ENCODE measurements around the gene CHST9.

The CHST9 gene

DNA sequence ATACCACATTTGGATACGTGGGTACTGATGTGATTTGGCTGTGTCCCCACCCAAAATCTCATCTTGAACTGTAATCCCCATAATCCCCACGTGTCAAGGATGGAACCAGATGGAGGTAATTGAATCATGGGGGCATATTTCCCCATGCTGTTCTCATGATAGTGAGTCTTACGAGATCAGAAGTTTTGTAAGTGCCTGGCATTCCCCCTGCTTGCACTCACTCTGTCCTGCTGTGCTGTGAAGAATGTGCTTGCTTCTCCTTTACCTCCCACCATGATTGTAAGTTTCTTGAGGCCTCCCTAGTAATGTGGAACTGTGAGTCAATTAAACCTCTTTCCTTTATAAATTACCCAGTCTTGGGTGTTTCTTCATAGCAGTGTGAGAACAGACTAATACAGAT, 70.3 kb downstream of the CHST9 start:
- no peaks in the 10 kb centered on the region for H3K4me1 ChIP-seq (ENCODE audit: insufficient read depth, low read length)
- no peak for DNase-seq
- TF ChIP-seq, protein P1, sequence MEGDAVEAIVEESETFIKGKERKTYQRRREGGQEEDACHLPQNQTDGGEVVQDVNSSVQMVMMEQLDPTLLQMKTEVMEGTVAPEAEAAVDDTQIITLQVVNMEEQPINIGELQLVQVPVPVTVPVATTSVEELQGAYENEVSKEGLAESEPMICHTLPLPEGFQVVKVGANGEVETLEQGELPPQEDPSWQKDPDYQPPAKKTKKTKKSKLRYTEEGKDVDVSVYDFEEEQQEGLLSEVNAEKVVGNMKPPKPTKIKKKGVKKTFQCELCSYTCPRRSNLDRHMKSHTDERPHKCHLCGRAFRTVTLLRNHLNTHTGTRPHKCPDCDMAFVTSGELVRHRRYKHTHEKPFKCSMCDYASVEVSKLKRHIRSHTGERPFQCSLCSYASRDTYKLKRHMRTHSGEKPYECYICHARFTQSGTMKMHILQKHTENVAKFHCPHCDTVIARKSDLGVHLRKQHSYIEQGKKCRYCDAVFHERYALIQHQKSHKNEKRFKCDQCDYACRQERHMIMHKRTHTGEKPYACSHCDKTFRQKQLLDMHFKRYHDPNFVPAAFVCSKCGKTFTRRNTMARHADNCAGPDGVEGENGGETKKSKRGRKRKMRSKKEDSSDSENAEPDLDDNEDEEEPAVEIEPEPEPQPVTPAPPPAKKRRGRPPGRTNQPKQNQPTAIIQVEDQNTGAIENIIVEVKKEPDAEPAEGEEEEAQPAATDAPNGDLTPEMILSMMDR (IDR thresholded peaks at IDR 0.05; ENCODE audit: borderline replicate concordance, extremely low read depth, low read length, poor library complexity, severe bottlenecking): no peak
- TF ChIP-seq EZH2 (IDR thresholded peaks at IDR 0.05; ENCODE audit: borderline replicate concordance, low read depth, low read length, severe bottlenecking): no peak
- no peak overlapping the region for H3K9ac ChIP-seq (ENCODE audit: low read depth, low read length)
- H3K36me3 ChIP-seq (ENCODE audit: insufficient read depth, low read length): no peaks in the 10 kb centered on the region
- H3K27ac ChIP-seq (ENCODE audit: low read length): no peak overlapping the region
- no peak overlapping the region for H3K4me2 ChIP-seq (ENCODE audit: insufficient read depth, low read length)
- no peaks in the 10 kb centered on the region for H4K20me1 ChIP-seq (ENCODE audit: insufficient read depth, low read length)
- H2AFZ ChIP-seq (ENCODE audit: low read depth, low read length): no peak overlapping the region
- no peaks in the 10 kb centered on the region for H3K27me3 ChIP-seq (ENCODE audit: insufficient read depth, low read length, poor library complexity)
- H3K79me2 ChIP-seq (ENCODE audit: insufficient read depth, low read length): no peaks in the 10 kb centered on the region
- peaks cover 3% of the 10 kb centered on the region for H3K9me3 ChIP-seq (ENCODE audit: insufficient read depth, low read length, severe bottlenecking)
- H3K4me3 ChIP-seq (ENCODE audit: low read depth in 1 of 2, low read length in 2 of 2): no peak overlapping the region
- no peak for ATAC-seq (ENCODE audit: insufficient read depth, low read depth)

DNA sequence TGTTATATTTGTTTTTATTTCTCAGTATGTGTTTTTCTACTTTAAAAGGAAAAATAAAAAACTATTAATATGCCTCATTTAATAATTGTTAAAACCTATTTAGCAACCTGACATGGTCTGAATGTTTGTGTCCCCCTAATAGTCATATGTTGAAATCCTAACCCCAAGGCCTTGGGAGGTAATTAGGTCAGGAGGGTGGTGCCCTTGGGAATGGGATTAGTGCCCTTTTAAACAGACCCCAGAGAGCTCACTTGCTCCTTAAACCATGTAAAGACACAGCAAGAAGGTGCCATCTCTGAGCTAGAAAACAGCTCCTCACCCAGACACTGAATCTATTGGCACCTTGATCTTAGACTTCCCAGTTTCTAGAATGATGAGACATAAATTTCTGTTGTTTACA, 71.8 kb downstream of the CHST9 start:
- H3K36me3 ChIP-seq (ENCODE audit: insufficient read depth, low read length): no peaks in the 10 kb centered on the region
- no peak overlapping the region for H3K27ac ChIP-seq (ENCODE audit: low read length)
- H3K4me3 ChIP-seq (ENCODE audit: low read depth in 1 of 2, low read length in 2 of 2): no peak overlapping the region
- H3K79me2 ChIP-seq (ENCODE audit: insufficient read depth, low read length): no peaks in the 10 kb centered on the region
- DNase-seq (no peak), ATAC-seq (ENCODE audit: insufficient read depth, low read depth) (no peak)
- no peaks in the 10 kb centered on the region for H3K27me3 ChIP-seq (ENCODE audit: insufficient read depth, low read length, poor library complexity)
- peaks cover 3% of the 10 kb centered on the region for H3K9me3 ChIP-seq (ENCODE audit: insufficient read depth, low read length, severe bottlenecking)
- no peak overlapping the region for H3K9ac ChIP-seq (ENCODE audit: low read depth, low read length)
- no peaks in the 10 kb centered on the region for H3K4me1 ChIP-seq (ENCODE audit: insufficient read depth, low read length)
- TF ChIP-seq, protein P1 (IDR thresholded peaks at IDR 0.05; ENCODE audit: borderline replicate concordance, extremely low read depth, low read length, poor library complexity, severe bottlenecking): no peak
- no peak for TF ChIP-seq EZH2 (IDR thresholded peaks at IDR 0.05; ENCODE audit: borderline replicate concordance, low read depth, low read length, severe bottlenecking)
- no peak overlapping the region for H3K4me2 ChIP-seq (ENCODE audit: insufficient read depth, low read length)
- H2AFZ ChIP-seq (ENCODE audit: low read depth, low read length): no peak overlapping the region
- no peaks in the 10 kb centered on the region for H4K20me1 ChIP-seq (ENCODE audit: insufficient read depth, low read length)

DNA sequence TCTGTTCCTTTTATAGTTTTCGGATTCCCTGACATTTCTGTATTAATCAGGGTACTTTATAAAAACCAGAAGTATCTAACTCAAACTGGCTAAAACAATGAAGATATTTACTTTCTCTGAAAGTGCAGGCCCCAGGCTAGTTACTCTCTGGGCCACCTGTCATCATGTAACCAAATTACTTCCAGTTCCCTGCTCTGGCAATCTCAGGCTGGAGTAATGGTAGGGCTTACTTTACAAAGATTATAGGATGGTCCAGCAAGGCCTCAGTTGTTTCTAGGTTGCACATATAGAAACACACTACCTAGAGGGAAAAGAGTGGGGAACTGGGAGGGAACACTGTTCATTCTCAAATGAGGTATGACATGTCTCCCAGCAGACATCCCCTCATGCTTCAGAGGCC, 74.8 kb downstream of the CHST9 start:
- no peak overlapping the region for H3K4me3 ChIP-seq (ENCODE audit: low read depth in 1 of 2, low read length in 2 of 2)
- no peak for ATAC-seq (ENCODE audit: insufficient read depth, low read depth)

More for the DNA sequence above, 74.8 kb downstream of the CHST9 start:
- Histone ChIP-seq H3K9me3 (ENCODE audit: insufficient read depth, low read length, severe bottlenecking) (peaks cover 3% of the 10 kb centered on the region), H3K79me2 (ENCODE audit: insufficient read depth, low read length) (no peaks in the 10 kb centered on the region), H3K27me3 (ENCODE audit: insufficient read depth, low read length, poor library complexity) (no peaks in the 10 kb centered on the region), H3K4me2 (ENCODE audit: insufficient read depth, low read length) (no peak overlapping the region), H3K4me1 (ENCODE audit: insufficient read depth, low read length) (no peaks in the 10 kb centered on the region), H4K20me1 (ENCODE audit: insufficient read depth, low read length) (no peaks in the 10 kb centered on the region), H3K36me3 (ENCODE audit: insufficient read depth, low read length) (no peaks in the 10 kb centered on the region), H2AFZ (ENCODE audit: low read depth, low read length) (0 out of 2 replicates have a peak overlapping the region, but pooled peaks have one; percentile 44), H3K27ac (ENCODE audit: low read length) (no peak overlapping the region), H3K9ac (ENCODE audit: low read depth, low read length) (no peak overlapping the region)
- no peak for TF ChIP-seq EZH2 (IDR thresholded peaks at IDR 0.05; ENCODE audit: borderline replicate concordance, low read depth, low read length, severe bottlenecking)
- TF ChIP-seq, protein P1 (IDR thresholded peaks at IDR 0.05; ENCODE audit: borderline replicate concordance, extremely low read depth, low read length, poor library complexity, severe bottlenecking): no peak
- no peak for DNase-seq

Data from DND-41 (cell line).